Uterus (tissue), 4 donors: ENCODE results near the gene MYL11. TPM values are rescaled to one million over a fixed set of nuclear protein-coding genes. Genes with fewer than 3 reads are reported as not detected.

ENCODE experiments used
- DNase-seq, 2 donors: peaks; one replicate each; pipeline ENCODE4 v3.0.0-alpha.2; 2019 to 2020
- H3K27ac ChIP-seq, 2 donors: fragments of 200-600 bp; sonication (generic); 1 replicate in 1 of 2; 2 replicates in 1 of 2; pipeline ENCODE4 v1.5.1; 2016 to 2018
- H3K27me3 ChIP-seq, 2 donors: fragments of 200-600 bp; sonication (generic); one replicate each; pipeline ENCODE4 v1.5.1; 2018 to 2019; ENCODE audit warnings: control low read depth in 1 of 2
- H3K36me3 ChIP-seq, 2 donors: fragments of 200-600 bp; sonication (generic); one replicate each; pipeline ENCODE4 v1.5.1; 2019; ENCODE audit warnings: control low read depth in 1 of 2
- H3K4me1 ChIP-seq, 2 donors: fragments of 200-600 bp; sonication (generic); one replicate each; pipeline ENCODE4 v1.5.1; 2018 to 2019; ENCODE audit warnings: control low read depth in 1 of 2
- H3K4me3 ChIP-seq, 2 donors: fragments of 200-600 bp; sonication (generic); 1 replicate in 1 of 2; 2 replicates in 1 of 2; pipeline ENCODE4 v1.5.1; 2018 to 2019; ENCODE audit warnings: mild to moderate bottlenecking in 1 of 2
- H3K9me3 ChIP-seq, 2 donors: fragments of 200-600 bp; sonication (generic); one replicate each; pipeline ENCODE4 v1.5.1; 2019; ENCODE audit warnings: control low read depth in 1 of 2
- CTCF ChIP-seq, 4 experiments: fragments of 200-600 bp in 2 of 4; fragments of 450-650 bp in 2 of 4; sonication (generic) in 2 of 4; IDR thresholded peaks; one replicate each; pipeline ENCODE4 v1.5.1; 2016 to 2019; ENCODE audit warnings: antibody characterized with exemption in 4 of 4, mild to moderate bottlenecking in 2 of 4, moderate library complexity in 1 of 4
- POLR2A ChIP-seq, 2 donors: fragments of 450-650 bp; IDR thresholded peaks; one replicate each; pipeline ENCODE4 v1.6.1; 2016; ENCODE audit warnings: antibody characterized with exemption in 2 of 2, mild to moderate bottlenecking in 1 of 2, moderate library complexity in 1 of 2
- intact Hi-C: fragments of 100-400 bp; cut with DNase I; formaldehyde crosslinking; loops from one replicate; pipeline ENCODE4 v1.15.1; 2023; ENCODE audit warnings: low total_unique reads
- total RNA-seq, 4 donors: library from RNA; depleted of rRNA in 3 of 4; stranded (reverse); fragments of >200 nt in 3 of 4; gene quantifications; one replicate each; pipeline versions ENCODE4 v1.1.0 to v1.2.4, GENCODE V29; 2014 to 2023
- donor health status: DM: yes; HTN: yes; CAD: no.

Gene MYL11
- total RNA-seq, 4 donors from 2014 or later = 1.2 TPM; not detected in 3

- Histone ChIP-seq H3K9me3 (no peaks in the 10 kb centered on the region), H3K36me3 (no peaks in the 10 kb centered on the region), H3K27ac (no peak overlapping the region), H3K27me3 (no peaks in the 10 kb centered on the region), H3K4me1 (peaks cover 7 to 12% of the 10 kb centered on the region in 2 donors), H3K4me3 (no peak overlapping the region)
- TF ChIP-seq CTCF (IDR thresholded peaks at IDR 0.05) (no peak), POLR2A (IDR thresholded peaks at IDR 0.05) (no peak)
- DNase-seq = no peak
- intact Hi-C loops = no loop called here
Observed at GRCh38 chr16:30358990-30359870, 15.4 kb upstream of the MYL11 start.

GRCh38 chr16:30359871-30360170 is 14.8 kb upstream of the MYL11 start:
- intact Hi-C loops = no loop called here
- H3K27me3 ChIP-seq = no peaks in the 10 kb centered on the region
- TF ChIP-seq POLR2A (IDR thresholded peaks at IDR 0.05) = no peak
- H3K4me3 ChIP-seq = no peak overlapping the region
- peaks cover 5 to 9% of the 10 kb centered on the region in 2 donors for H3K4me1 ChIP-seq
- no peaks in the 10 kb centered on the region for H3K9me3 ChIP-seq
- DNase-seq = no peak
- H3K36me3 ChIP-seq = no peaks in the 10 kb centered on the region
- H3K27ac ChIP-seq = no peak overlapping the region

- H3K36me3 ChIP-seq = no peaks in the 10 kb centered on the region
- intact Hi-C loops = no loop called here
- H3K4me3 ChIP-seq = no peak overlapping the region
- H3K27ac ChIP-seq = no peak overlapping the region
- no peak for TF ChIP-seq POLR2A (IDR thresholded peaks at IDR 0.05)
- TF ChIP-seq CTCF (IDR thresholded peaks at IDR 0.05) = no peak
- H3K9me3 ChIP-seq = no peaks in the 10 kb centered on the region
- H3K27me3 ChIP-seq = no peaks in the 10 kb centered on the region
- no peak for DNase-seq
- H3K4me1 ChIP-seq = peaks cover 2 to 8% of the 10 kb centered on the region in 2 donors
Observed at GRCh38 chr16:30361180-30361579, 13.4 kb upstream of the MYL11 start.

GRCh38 chr16:30365200-30365599 is 9.4 kb upstream of the MYL11 start:
- intact Hi-C loops = no loop called here
- Histone ChIP-seq H3K27ac (no peak overlapping the region), H3K36me3 (no peaks in the 10 kb centered on the region), H3K4me3 (no peak overlapping the region), H3K27me3 (no peaks in the 10 kb centered on the region), H3K9me3 (no peaks in the 10 kb centered on the region), H3K4me1 (peaks cover 0 to 12% of the 10 kb centered on the region in 2 donors)
- no peak for TF ChIP-seq POLR2A (IDR thresholded peaks at IDR 0.05)
- no peak for TF ChIP-seq CTCF (IDR thresholded peaks at IDR 0.05)
- no peak for DNase-seq

GRCh38 chr16:30366511-30366910 is 8.1 kb upstream of the MYL11 start:
- Histone ChIP-seq H3K4me3 (no peak overlapping the region), H3K27ac (no peak overlapping the region), H3K36me3 (no peaks in the 10 kb centered on the region), H3K4me1 (peaks cover 0 to 12% of the 10 kb centered on the region in 2 donors), H3K9me3 (no peaks in the 10 kb centered on the region), H3K27me3 (no peaks in the 10 kb centered on the region)
- intact Hi-C loops = no loop called here
- no peak for DNase-seq
- TF ChIP-seq CTCF (IDR thresholded peaks at IDR 0.05) = no peak
- no peak for TF ChIP-seq POLR2A (IDR thresholded peaks at IDR 0.05)
